Lower lobe of right lung (tissue), 2 donors: Measurements from ENCODE around the gene SYT1. TPM values are rescaled to one million over a fixed set of nuclear protein-coding genes. Genes with fewer than 3 reads are reported as not detected.

Source experiments
- ATAC-seq, 2 donors: fragments of 200-7000 bp; cut with Tn5 transposase; one replicate each; pipeline ENCODE4 v1.9.1; 2020 to 2022; ENCODE audit warnings: mild to moderate bottlenecking in 2 of 2, moderate library complexity in 2 of 2
- DNase-seq: peaks from one replicate; pipeline ENCODE4 v3.0.0-alpha.2; 2020
- H3K27ac ChIP-seq: fragments of 200-600 bp; one replicate; pipeline ENCODE4 v1.8.0; 2022
- H3K27me3 ChIP-seq: fragments of 200-600 bp; one replicate; pipeline ENCODE4 v1.8.0; 2022; ENCODE audit warnings: low read depth
- H3K36me3 ChIP-seq: fragments of 200-600 bp; one replicate; pipeline ENCODE4 v1.8.0; 2022; ENCODE audit warnings: mild to moderate bottlenecking
- H3K4me1 ChIP-seq: fragments of 200-600 bp; one replicate; pipeline ENCODE4 v1.8.0; 2022
- H3K4me3 ChIP-seq: fragments of 200-600 bp; one replicate; pipeline ENCODE4 v1.8.0; 2022; ENCODE audit warnings: mild to moderate bottlenecking
- H3K9me3 ChIP-seq: fragments of 200-600 bp; one replicate; pipeline ENCODE4 v1.8.0; 2022
- CTCF ChIP-seq: fragments of 200-600 bp; IDR thresholded peaks from one replicate; pipeline ENCODE4 v1.8.0; 2022; ENCODE audit warnings: antibody characterized with exemption, mild to moderate bottlenecking
- intact Hi-C: fragments of 100-400 bp; cut with DNase I; formaldehyde crosslinking; loops from one replicate; pipeline ENCODE4 v1.11.0; 2022
- total RNA-seq: library from RNA; stranded (reverse); fragmentation: NEBNext Ultra II Directional; extraction: Animal tissue kit (Norgen Biotek cat#: 25700); gene quantifications from one replicate; pipeline ENCODE4 v1.2.1, GENCODE V29; 2021
- donor health status: DM: no; HTN: yes; CAD: no; lungs with severe emphysema.

The SYT1 gene
- total RNA-seq, 1 donor from 2014 or later: 0.95 TPM

GRCh38 chr12:79309039-79309438, 444.5 kb downstream of the SYT1 start:
- Histone ChIP-seq H3K4me1 (no peaks in the 10 kb centered on the region), H3K4me3 (no peak overlapping the region), H3K27me3 (no peaks in the 10 kb centered on the region), H3K9me3 (peaks cover 2% of the 10 kb centered on the region), H3K27ac (no peak overlapping the region), H3K36me3 (no peaks in the 10 kb centered on the region)
- no peak for TF ChIP-seq CTCF
- intact Hi-C loops: no loop called here
- ATAC-seq (no peak), DNase-seq (no peak)

- ATAC-seq (no peak), DNase-seq (no peak)
- no peaks in the 10 kb centered on the region for H3K4me1 ChIP-seq
- no peak overlapping the region for H3K4me3 ChIP-seq
- H3K9me3 ChIP-seq: peaks cover 2% of the 10 kb centered on the region
- H3K27ac ChIP-seq: no peak overlapping the region
- no peaks in the 10 kb centered on the region for H3K27me3 ChIP-seq
- intact Hi-C loops: no loop called here
- H3K36me3 ChIP-seq: no peaks in the 10 kb centered on the region
- TF ChIP-seq CTCF: no peak
Measured at GRCh38 chr12:79317179-79317847, 452.7 kb downstream of the SYT1 start.

- no peaks in the 10 kb centered on the region for H3K9me3 ChIP-seq
- intact Hi-C loops: no loop called here
- ATAC-seq (no peak), DNase-seq (no peak)
- no peaks in the 10 kb centered on the region for H3K4me1 ChIP-seq
- no peak overlapping the region for H3K27ac ChIP-seq
- H3K4me3 ChIP-seq: no peak overlapping the region
- no peak for TF ChIP-seq CTCF
- H3K27me3 ChIP-seq: no peaks in the 10 kb centered on the region
- no peaks in the 10 kb centered on the region for H3K36me3 ChIP-seq
Measured at GRCh38 chr12:79322905-79323304, 458.3 kb downstream of the SYT1 start.

- Histone ChIP-seq H3K27me3 (no peaks in the 10 kb centered on the region), H3K27ac (no peak overlapping the region), H3K4me3 (no peak overlapping the region), H3K9me3 (no peaks in the 10 kb centered on the region), H3K36me3 (no peaks in the 10 kb centered on the region), H3K4me1 (no peaks in the 10 kb centered on the region)
- no peak for DNase-seq
- TF ChIP-seq CTCF: no peak
- ATAC-seq: no peak
- intact Hi-C loops: no loop called here
Measured at GRCh38 chr12:79324571-79324970, 460.0 kb downstream of the SYT1 start.

- Histone ChIP-seq H3K9me3 (no peaks in the 10 kb centered on the region), H3K4me3 (no peak overlapping the region), H3K27ac (no peak overlapping the region), H3K27me3 (no peaks in the 10 kb centered on the region), H3K36me3 (no peaks in the 10 kb centered on the region), H3K4me1 (no peaks in the 10 kb centered on the region)
- DNase-seq (no peak), ATAC-seq (no peak)
- intact Hi-C loops: no loop called here
- TF ChIP-seq CTCF: no peak
Measured at GRCh38 chr12:79326222-79326621, 461.6 kb downstream of the SYT1 start.
